Gastroesophageal sphincter (tissue), 4 donors: ENCODE results near the gene CD27. TPM values are rescaled to one million over a fixed set of nuclear protein-coding genes. Genes with fewer than 3 reads are reported as not detected.

Experiments used
- ATAC-seq: fragments of 150-250 bp; one replicate; pipeline ENCODE4 v1.9.1; 2016; ENCODE audit warnings: mild to moderate bottlenecking, moderate library complexity
- H3K27ac ChIP-seq, 4 donors: fragments of 200-600 bp; sonication (generic) in 3 of 4; 1 replicate in 3 of 4; 2 replicates in 1 of 4; pipeline ENCODE4 v1.5.1; 2016 to 2019
- H3K27me3 ChIP-seq: fragments of 200-600 bp; sonication (generic); one replicate; pipeline ENCODE4 v1.5.1; 2019
- H3K36me3 ChIP-seq, 2 donors: fragments of 200-600 bp; sonication (generic); one replicate each; pipeline ENCODE4 v1.5.1; 2019; ENCODE audit warnings: control low read depth in 1 of 2
- H3K4me1 ChIP-seq, 3 donors: fragments of 200-600 bp; sonication (generic); 1 replicate in 2 of 3; 2 replicates in 1 of 3; pipeline ENCODE4 v1.5.1; 2016 to 2019; ENCODE audit warnings: control low read depth in 2 of 3
- H3K4me3 ChIP-seq, 2 donors: fragments of 200-600 bp; sonication (generic); one replicate each; pipeline ENCODE4 v1.5.1; 2019; ENCODE audit warnings: mild to moderate bottlenecking in 1 of 2, moderate library complexity in 1 of 2
- H3K9me3 ChIP-seq, 3 donors: fragments of 200-600 bp; sonication (generic); one replicate each; pipeline ENCODE4 v1.5.1; 2017 to 2019; ENCODE audit warnings: control low read depth in 2 of 3
- EP300 ChIP-seq: sonication (generic); formaldehyde crosslinking; IDR thresholded peaks from one replicate; pipeline ENCODE4 v1.6.1; 2017; ENCODE audit warnings: antibody characterized with exemption, mild to moderate bottlenecking
- POLR2A ChIP-seq, 2 donors: fragments of 450-650 bp; IDR thresholded peaks; one replicate each; pipeline ENCODE4 v1.6.1; 2017; ENCODE audit warnings: antibody characterized with exemption in 2 of 2, mild to moderate bottlenecking in 2 of 2, moderate library complexity in 1 of 2
- POLR2AphosphoS5 ChIP-seq: sonication (generic); formaldehyde crosslinking; IDR thresholded peaks from one replicate; pipeline ENCODE4 v1.6.1; 2017; ENCODE audit warnings: antibody characterized with exemption
- WGBS, 2 donors: methylation state at CpG; one replicate each; pipeline ENCODE4 v1.1.5; 2018; ENCODE audit warnings: low coverage in 1 of 2; 5-methylcytosine and 5-hydroxymethylcytosine counted together
- total RNA-seq, 4 donors: library from RNA; depleted of rRNA; stranded (reverse); fragments of >200 nt; gene quantifications; one replicate each; pipeline ENCODE4 v1.1.0, GENCODE V29; 2016
- TF ChIP-seq, protein P1 (sequence below), 4 experiments: fragments of 200-600 bp in 2 of 4; fragments of 450-650 bp in 2 of 4; sonication (generic) in 1 of 4; IDR thresholded peaks; one replicate each; pipeline ENCODE4 v1.5.1; 2017 to 2019; ENCODE audit warnings: antibody characterized with exemption in 4 of 4, mild to moderate bottlenecking in 2 of 4, moderate library complexity in 2 of 4

The CD27 gene
- total RNA-seq, 4 donors from 2014 or later: 0.45 to 0.89 TPM; not detected in 2

DNA sequence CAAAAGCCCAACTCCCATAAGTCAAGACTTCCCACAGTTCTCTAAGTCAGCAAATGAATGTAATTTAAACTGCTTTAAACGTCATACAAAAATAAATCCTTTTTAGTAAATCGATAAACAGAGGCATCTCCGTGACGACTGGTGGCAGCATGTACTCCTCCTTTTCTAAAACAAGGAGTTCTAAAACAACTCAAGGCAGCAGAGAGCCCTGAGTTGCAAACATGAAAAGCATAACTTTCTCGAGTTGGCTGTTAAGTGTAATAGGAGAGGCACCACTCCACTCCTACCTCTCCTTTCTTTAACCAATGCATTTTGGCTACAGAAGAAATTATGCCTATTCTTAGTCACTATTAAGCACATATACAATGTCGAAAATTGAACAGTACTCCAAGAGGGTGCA is 38.8 kb upstream of the CD27 start:
- ATAC-seq: no peak
- TF ChIP-seq POLR2AphosphoS5: no peak
- TF ChIP-seq POLR2A (IDR thresholded peaks at IDR 0.05): no peak
- TF ChIP-seq, protein P1, sequence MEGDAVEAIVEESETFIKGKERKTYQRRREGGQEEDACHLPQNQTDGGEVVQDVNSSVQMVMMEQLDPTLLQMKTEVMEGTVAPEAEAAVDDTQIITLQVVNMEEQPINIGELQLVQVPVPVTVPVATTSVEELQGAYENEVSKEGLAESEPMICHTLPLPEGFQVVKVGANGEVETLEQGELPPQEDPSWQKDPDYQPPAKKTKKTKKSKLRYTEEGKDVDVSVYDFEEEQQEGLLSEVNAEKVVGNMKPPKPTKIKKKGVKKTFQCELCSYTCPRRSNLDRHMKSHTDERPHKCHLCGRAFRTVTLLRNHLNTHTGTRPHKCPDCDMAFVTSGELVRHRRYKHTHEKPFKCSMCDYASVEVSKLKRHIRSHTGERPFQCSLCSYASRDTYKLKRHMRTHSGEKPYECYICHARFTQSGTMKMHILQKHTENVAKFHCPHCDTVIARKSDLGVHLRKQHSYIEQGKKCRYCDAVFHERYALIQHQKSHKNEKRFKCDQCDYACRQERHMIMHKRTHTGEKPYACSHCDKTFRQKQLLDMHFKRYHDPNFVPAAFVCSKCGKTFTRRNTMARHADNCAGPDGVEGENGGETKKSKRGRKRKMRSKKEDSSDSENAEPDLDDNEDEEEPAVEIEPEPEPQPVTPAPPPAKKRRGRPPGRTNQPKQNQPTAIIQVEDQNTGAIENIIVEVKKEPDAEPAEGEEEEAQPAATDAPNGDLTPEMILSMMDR (IDR thresholded peaks at IDR 0.05): no peak
- TF ChIP-seq EP300: no peak
- 55 to 68% methylated on average over 6 of the region's 6 CpGs for WGBS, 2 donors
- H3K4me1 ChIP-seq: no peaks in the 10 kb centered on the region
- no peaks in the 10 kb centered on the region for H3K36me3 ChIP-seq
- H3K9me3 ChIP-seq: no peaks in the 10 kb centered on the region
- H3K27me3 ChIP-seq: no peaks in the 10 kb centered on the region
- no peak overlapping the region for H3K27ac ChIP-seq
- H3K4me3 ChIP-seq: no peak overlapping the region

DNA sequence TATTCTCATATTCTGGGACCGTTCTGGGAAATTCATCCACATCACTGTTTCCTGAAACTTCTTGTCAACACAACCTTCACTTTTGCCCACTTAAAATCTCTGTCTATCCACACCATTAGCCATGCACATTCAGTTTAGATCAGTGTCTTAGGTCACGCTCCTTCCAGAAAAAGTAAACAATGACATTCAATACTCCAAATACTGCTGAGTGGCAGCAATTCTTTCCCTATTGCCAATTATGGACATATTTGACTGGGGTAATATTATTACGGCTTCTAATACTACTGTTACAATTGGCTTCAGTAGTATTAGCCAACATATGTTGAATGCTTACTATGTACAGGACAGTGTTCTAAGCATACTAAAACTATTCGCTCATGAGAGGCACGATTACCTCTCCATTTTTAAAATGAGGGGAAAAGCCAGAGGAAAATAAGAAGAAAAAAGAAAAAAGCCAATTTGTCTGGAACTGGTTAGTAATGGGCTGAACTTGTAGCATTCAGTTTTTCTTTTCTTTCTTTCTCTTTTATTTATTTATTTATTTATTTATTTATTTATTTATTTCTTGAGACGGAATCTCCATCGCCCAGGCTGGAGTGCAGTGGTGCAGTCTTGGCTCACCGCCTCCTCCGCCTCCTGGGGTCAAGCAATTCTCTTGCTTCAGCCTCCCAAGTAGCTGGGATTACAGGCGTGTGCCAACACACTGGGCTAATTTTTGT is 37.4 kb upstream of the CD27 start:
- Histone ChIP-seq H3K27ac (no peak overlapping the region), H3K36me3 (no peaks in the 10 kb centered on the region), H3K27me3 (no peaks in the 10 kb centered on the region), H3K4me3 (no peak overlapping the region), H3K9me3 (no peaks in the 10 kb centered on the region), H3K4me1 (no peaks in the 10 kb centered on the region)
- ATAC-seq: no peak
- WGBS, 2 donors: 90 to 94% methylated on average over 9 to 10 of the region's 10 CpGs
- TF ChIP-seq POLR2A (IDR thresholded peaks at IDR 0.05) (no peak), POLR2AphosphoS5 (no peak), EP300 (no peak)
- TF ChIP-seq, protein P1 (IDR thresholded peaks at IDR 0.05): no peak

DNA sequence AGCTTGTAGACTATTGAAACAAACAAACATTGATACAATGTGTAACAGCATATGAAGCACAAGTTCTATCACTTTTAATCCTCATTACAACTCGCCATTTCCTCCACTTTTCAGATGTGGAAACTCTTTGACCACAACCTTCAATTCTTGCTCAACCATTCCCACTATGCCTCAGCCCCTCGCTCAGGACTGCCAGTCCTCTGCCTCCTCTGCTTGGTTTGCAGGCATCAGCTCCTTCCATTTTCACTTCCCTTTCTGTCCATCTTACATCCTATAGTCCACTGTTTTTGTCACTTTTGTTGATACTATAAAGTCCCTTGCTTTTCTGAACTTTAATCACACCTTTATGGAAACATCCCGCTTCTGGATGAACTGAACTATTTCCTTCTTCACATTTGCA is 28.2 kb upstream of the CD27 start:
- WGBS, 2 donors: 71 to 93% methylated on average over 3 of the region's 3 CpGs
- ATAC-seq: no peak
- H3K4me1 ChIP-seq: peaks cover 0 to 11% (median 0%) of the 10 kb centered on the region in 3 donors
- TF ChIP-seq, protein P1 (IDR thresholded peaks at IDR 0.05): no peak
- no peak for TF ChIP-seq POLR2A (IDR thresholded peaks at IDR 0.05)
- no peak for TF ChIP-seq EP300
- no peak for TF ChIP-seq POLR2AphosphoS5
- H3K9me3 ChIP-seq: no peaks in the 10 kb centered on the region
- H3K27me3 ChIP-seq: no peaks in the 10 kb centered on the region
- H3K27ac ChIP-seq: no peak overlapping the region
- H3K36me3 ChIP-seq: no peaks in the 10 kb centered on the region
- no peak overlapping the region for H3K4me3 ChIP-seq

DNA sequence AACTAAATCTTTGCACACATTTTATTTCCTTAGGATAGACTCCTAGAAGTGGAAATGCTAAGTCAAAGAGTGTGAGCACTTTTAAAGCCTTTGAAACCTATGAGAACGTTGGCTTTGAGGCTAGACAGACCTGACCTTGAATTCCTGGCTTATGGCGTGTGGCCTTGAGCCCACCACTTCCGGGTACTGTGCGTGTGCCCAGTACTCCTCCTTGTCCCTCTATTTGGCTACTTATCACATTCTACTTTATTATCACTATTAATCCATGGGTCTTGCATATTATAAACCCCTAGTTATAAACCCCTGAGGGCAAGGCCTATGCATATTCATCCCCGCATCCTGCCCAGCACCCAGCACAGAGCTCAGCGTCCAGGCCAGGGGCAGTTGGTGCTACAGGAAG is 26.0 kb upstream of the CD27 start:
- Histone ChIP-seq H3K27me3 (no peaks in the 10 kb centered on the region), H3K4me3 (no peak overlapping the region), H3K4me1 (peaks cover 0 to 17% (median 2%) of the 10 kb centered on the region in 3 donors), H3K36me3 (no peaks in the 10 kb centered on the region), H3K9me3 (no peaks in the 10 kb centered on the region), H3K27ac (no peak overlapping the region)
- TF ChIP-seq POLR2AphosphoS5: no peak
- TF ChIP-seq EP300: no peak
- TF ChIP-seq, protein P1 (IDR thresholded peaks at IDR 0.05): no peak
- no peak for TF ChIP-seq POLR2A (IDR thresholded peaks at IDR 0.05)
- no peak for ATAC-seq
- 71 to 83% methylated on average over 2 to 6 of the region's 6 CpGs for WGBS, 2 donors

DNA sequence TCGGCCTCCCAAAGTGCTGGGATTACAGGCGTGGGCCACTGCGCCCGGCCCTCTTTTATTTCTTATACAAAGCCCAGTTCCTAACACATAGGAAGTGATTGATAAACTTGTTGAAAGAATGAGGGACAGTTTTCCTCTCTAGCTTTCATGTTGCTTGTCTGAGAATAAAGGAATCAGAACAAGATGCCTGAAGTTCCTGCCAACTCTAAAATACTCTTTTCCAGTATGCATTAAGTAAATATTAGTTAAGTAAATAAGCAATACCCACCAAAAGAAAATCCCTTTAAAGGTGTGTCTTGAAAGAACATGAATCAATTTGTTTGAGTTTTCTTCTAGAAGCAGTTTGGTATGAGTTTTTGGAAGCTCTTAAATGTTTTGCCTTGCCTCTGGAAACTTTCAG is 24.4 kb upstream of the CD27 start:
- Histone ChIP-seq H3K36me3 (no peaks in the 10 kb centered on the region), H3K27me3 (no peaks in the 10 kb centered on the region), H3K4me3 (no peak overlapping the region), H3K9me3 (no peaks in the 10 kb centered on the region), H3K27ac (peak overlapping the region in 3 of 4 donors; percentile 22 to 52 (median 38)), H3K4me1 (peaks cover 0 to 24% (median 5%) of the 10 kb centered on the region in 3 donors)
- 35% methylated on average over 4 of the region's 4 CpGs; no CpG with 5 or more reads in 1 of the 2 donors for WGBS, 2 donors
- TF ChIP-seq, protein P1 (IDR thresholded peaks at IDR 0.05): no peak
- TF ChIP-seq EP300 (no peak), POLR2AphosphoS5 (no peak), POLR2A (IDR thresholded peaks at IDR 0.05) (no peak)
- no peak for ATAC-seq
